Stimulated activated CD8-positive, alpha-beta memory T cell treated with anti-CD3 and anti-CD28 coated beads, Interleukin-7, amount 100 ng/mL, for 24 hours (primary cell): ENCODE results near the gene HES5.
"Not testable (repeated sequence)": the region's sequence is repeated elsewhere in the genome, so short reads cannot be mapped to it uniquely, and the experiment has no call there.

Source experiments
- DNase-seq: peaks from one replicate; pipeline ENCODE4 v3.0.0-alpha.2; 2020; ENCODE audit warnings: low read depth

Gene HES5

GRCh38 chr1:2529784-2530512 lies at the start of gene HES5:
Gene HES5, minus strand, starts transcription at chr1:2530263. Its CDS starts 99 bp downstream, at chr1:2530164.
- DNase-seq, result no peak

- DNase-seq, result no peak
Observed at GRCh38 chr1:2578758-2579118, 48.7 kb upstream of the HES5 start.

GRCh38 chr1:2577565-2578075 lies 47.6 kb upstream of the HES5 start:
- DNase-seq, result not testable (repeated sequence)

- DNase-seq, result no peak
Observed at GRCh38 chr1:2575801-2576663, 46.0 kb upstream of the HES5 start.

- DNase-seq, result no peak
Observed at GRCh38 chr1:2574350-2574749, 44.3 kb upstream of the HES5 start.

GRCh38 chr1:2573250-2573920 lies 43.3 kb upstream of the HES5 start:
- DNase-seq, result no peak

GRCh38 chr1:2571348-2571747 lies 41.3 kb upstream of the HES5 start:
- no peak for DNase-seq

- no peak for DNase-seq
Observed at GRCh38 chr1:2570332-2570731, 40.3 kb upstream of the HES5 start.

GRCh38 chr1:2569703-2570102 lies 39.6 kb upstream of the HES5 start:
- not testable (repeated sequence) for DNase-seq

GRCh38 chr1:2569060-2569459 lies 39.0 kb upstream of the HES5 start:
- no peak for DNase-seq

GRCh38 chr1:2568187-2568816 lies 38.2 kb upstream of the HES5 start:
- not testable (repeated sequence) for DNase-seq

- DNase-seq, result no peak
Observed at GRCh38 chr1:2567083-2567679, 37.1 kb upstream of the HES5 start.

GRCh38 chr1:2566101-2567045 lies 36.3 kb upstream of the HES5 start:
- DNase-seq, result no peak

- no peak for DNase-seq
Observed at GRCh38 chr1:2564815-2565374, 34.8 kb upstream of the HES5 start.

- DNase-seq, result no peak
Observed at GRCh38 chr1:2564006-2564814, 34.1 kb upstream of the HES5 start.

GRCh38 chr1:2563205-2563604 lies 33.1 kb upstream of the HES5 start:
- no peak for DNase-seq

- no peak for DNase-seq
Observed at GRCh38 chr1:2561898-2562895, 32.1 kb upstream of the HES5 start.

GRCh38 chr1:2561446-2561845 lies 31.4 kb upstream of the HES5 start:
- DNase-seq, result no peak
